GM20000 (cell line): ENCODE results near the gene PFKM.

Source experiments
- DNase-seq: peaks from one replicate; pipeline ENCODE4 v3.0.0; 2012; ENCODE audit warnings: low spot score
- CTCF ChIP-seq: IDR thresholded peaks from 2 replicates; pipeline ENCODE4 v1.5.1; 2012; ENCODE audit warnings: mild to moderate bottlenecking, control low read depth; ENCODE audit errors: extremely low read depth, missing control alignments

The PFKM gene

GRCh38 chr12:48077111-48077510, 42.1 kb upstream of the PFKM start:
- no peak for TF ChIP-seq CTCF
- DNase-seq = no peak

GRCh38 chr12:48078901-48079300, 40.3 kb upstream of the PFKM start:
- no peak for DNase-seq
- TF ChIP-seq CTCF = no peak

- no peak for DNase-seq
- TF ChIP-seq CTCF = no peak
These were observed 38.9 kb upstream of the PFKM start for GRCh38 chr12:48080285-48080684.

GRCh38 chr12:48080821-48081220, 38.3 kb upstream of the PFKM start:
- DNase-seq = no peak
- no peak for TF ChIP-seq CTCF

GRCh38 chr12:48084066-48084465, 35.1 kb upstream of the PFKM start:
- TF ChIP-seq CTCF = no peak
- no peak for DNase-seq

GRCh38 chr12:48084841-48085460, 34.2 kb upstream of the PFKM start:
- TF ChIP-seq CTCF = no peak
- no peak for DNase-seq

- DNase-seq = no peak
- TF ChIP-seq CTCF = no peak
These were observed 32.8 kb upstream of the PFKM start for GRCh38 chr12:48086327-48086726.
